Non-pigmented ciliary epithelial cell (primary cell): Measurements from ENCODE around the gene NQO2.
A peak's percentile ranks its signal among the peaks of the same experiment; 100 is the strongest.
"Not testable (repeated sequence)": the region's sequence is repeated elsewhere in the genome, so short reads cannot be mapped to it uniquely, and the experiment has no call there.

ENCODE experiments used
- DNase-seq: peaks from one replicate; pipeline ENCODE4 v3.0.0-alpha.2; 2010; ENCODE audit warnings: low read depth

NQO2 gene

DNA sequence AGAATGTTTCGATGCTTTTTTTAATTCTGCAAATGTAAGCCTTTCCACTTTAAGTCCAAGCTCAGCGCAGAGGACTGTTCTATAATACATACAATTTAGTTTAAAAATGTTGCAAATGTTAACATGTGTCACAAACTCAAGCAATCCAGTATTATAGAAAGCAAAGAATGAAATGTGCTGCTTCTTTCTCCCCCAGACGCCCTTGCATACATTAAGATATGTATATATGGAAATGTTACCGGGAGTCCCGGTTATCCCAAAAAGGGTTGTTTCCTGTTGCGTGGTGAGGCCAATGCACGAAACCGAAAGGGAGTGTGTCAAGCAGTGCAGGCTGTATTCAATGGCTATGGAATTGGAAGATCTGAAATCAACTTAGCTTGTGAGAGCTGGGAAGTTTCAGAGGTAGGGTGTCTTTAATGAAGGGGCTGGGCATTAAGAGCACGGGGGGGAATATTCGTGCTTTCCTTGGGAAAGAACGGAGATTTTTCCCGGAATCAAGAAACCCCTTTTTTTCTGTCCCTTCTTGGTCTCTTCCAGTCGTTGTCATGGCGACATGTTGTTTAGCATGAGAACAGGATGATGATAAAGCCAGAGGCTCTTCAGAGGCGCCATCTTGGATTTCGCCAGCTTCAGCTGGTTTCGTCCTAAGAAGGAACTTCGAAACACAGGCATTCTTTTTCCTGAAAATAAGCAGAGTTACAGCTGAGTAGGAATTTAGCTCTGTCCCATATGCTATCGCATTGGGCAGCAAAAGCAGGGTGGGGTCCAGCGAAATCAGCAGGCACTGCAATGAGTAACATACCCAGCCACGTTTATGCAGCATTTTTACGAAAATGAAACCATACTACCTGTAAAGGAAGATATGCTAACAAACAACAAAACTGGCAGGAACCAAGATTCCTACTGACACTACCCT is 10.1 kb upstream of the NQO2 start:
- peak; percentile 91 for DNase-seq

GRCh38 chr6:2990248-2990931 is 9.3 kb upstream of the NQO2 start:
- DNase-seq = no peak

DNA sequence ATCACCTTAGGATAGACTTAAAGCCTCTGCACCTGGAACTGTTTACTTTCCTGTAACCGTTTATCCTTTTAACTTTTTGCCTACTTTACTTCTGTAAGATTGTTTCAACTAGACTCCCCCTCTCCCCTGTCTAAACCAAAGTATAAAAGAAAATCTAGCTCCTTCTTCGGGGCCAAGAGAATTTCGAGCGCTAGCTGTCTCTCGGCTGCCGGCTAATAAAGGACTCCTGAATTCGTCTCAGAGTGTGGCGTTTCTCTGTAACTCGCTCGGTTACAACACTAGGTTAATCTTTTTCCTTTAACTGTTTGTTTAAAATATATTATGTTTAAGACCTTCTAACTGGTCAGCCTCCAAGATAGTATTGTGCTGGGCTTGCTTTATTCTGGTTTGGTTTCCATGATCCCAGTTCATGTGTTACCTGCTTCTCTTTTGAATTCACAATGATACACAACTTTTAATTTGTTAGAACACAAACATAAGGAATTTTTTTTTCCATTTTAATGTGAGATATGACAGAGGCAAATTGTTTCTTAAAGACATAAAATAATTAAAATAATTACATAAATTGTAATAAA is 8.7 kb upstream of the NQO2 start:
- DNase-seq = no peak

DNA sequence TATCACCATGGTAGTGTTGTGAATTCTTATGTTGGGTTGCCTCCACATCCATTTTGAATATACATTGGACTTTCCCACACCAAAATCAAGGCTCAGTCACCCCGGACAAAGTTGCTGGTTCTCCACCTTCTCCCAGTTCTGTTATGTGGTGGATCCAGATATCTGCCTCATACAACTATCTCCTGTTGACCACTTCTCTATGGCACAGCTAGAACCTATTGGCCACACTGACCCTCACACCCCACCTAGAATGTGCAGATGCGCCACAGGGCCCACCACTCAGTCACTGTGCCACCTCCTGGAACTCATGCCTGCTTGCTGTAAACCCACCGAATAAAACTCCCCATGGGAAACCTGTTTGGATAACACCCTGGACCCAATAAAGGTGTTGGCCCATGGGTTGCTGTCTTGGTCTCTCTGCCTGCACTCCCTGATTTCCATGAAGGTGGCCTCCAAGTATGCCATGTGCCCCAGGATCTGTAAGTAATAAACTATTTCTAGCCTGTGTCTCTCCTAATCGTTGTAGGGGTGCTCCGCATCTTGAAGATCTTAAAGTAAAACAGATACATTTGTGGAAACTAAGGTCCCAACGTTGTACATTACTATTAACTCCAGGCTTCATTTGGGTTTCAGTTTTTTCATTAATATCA is 7.2 kb upstream of the NQO2 start:
- no peak for DNase-seq

DNA sequence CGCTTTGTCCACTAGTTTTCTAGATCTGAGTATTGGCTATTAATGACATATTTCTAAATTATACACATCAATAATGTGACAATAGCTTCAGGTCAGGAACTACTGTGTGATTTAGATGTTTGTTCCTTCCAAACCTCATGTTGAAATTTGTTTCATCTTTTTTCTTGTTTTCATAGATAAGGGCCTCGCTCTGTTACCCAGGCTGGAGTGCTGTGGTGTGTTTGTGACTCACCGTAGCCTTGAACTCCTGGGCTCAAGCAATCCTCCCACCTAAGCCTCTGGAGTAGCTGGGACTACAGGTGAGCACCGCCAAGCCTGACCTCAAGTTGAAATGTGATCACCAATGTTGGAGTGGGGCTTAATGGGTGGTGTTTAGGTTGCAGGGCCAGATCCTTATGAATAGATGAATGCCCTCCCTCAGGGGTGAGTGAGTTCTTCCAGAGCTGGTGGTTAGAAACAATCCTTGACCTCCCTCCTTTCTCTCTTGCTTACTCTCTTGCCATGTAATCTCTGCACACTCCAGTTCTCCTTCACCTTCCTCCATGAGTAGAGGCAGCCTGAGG is 5.9 kb upstream of the NQO2 start:
- DNase-seq = no peak

GRCh38 chr6:2998249-2998997 is 1.3 kb upstream of the NQO2 start:
- not testable (repeated sequence) for DNase-seq

GRCh38 chr6:2998998-2999617 is 586 bp upstream of the NQO2 start:
- no peak for DNase-seq

DNA sequence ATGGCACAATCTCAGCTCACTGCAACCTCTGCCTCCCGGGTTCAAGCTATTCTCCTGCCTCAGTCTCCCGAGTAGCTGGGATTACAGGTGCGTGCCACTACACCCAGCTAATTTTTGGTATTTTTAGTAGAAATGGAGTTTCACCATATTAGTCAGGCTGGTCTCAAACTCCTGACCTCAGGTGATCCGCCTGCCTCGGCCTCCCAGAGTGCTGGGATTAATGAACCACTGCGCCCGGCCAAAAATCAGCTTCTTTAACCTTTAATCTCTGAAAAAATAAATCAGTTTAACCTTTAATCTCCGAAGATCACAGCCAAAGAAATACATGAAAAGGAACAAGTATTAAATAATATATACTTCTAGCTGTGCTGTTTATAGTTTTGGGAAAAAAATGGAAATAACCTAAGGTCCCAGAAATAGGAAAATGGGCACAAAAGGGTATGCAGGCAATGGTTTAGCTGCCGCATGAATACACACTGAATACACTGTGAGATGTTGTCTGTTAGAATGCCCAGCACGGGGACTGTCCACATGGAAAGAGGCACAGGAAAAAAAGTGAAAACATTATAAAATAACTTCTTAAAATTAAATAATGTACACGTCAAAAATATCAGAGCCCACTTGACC is 1.6 kb downstream of the NQO2 start:
- DNase-seq = no peak

GRCh38 chr6:3001773-3002293 is 2.1 kb downstream of the NQO2 start:
- no peak for DNase-seq

DNA sequence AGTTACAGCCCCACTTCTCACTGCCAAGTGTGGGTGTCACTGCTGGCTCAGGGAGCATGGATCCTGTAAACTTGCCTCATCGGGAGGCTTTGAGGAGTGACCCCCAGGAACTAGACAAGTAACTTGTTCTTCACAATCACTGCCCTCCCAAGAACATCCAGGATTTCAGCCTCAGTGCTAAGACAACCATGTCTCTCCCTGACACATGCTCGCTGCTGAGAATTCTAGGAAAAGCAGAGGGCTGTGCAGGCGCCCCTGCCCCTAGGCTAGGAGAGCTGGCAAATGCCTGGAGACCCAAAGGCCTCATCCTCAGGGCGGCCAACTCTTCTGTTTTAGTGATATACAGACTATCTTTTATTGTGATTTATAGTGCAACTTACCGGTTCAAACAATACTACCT is 3.5 kb downstream of the NQO2 start:
- not testable (repeated sequence) for DNase-seq

DNA sequence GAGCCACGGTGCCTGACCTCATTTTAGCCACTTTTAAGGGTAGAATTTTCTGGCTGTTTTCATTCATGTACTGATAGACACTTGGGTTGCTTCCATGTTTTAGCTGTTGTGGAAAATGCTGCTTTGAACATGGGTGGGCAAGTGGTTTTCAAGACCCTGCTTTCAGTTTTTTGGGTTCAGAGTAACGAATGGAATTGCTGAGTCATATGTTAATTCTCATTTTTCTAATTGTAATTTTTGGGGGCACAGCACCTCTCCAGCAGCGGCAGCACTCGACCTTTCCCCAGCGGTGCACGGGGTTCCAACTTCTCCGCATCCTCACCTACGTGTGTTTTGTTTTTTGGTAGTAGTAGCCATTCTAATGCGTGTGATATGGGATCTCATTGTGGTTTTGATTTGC is 5.4 kb downstream of the NQO2 start:
- DNase-seq = no peak

- no peak for DNase-seq
Observed at GRCh38 chr6:3005874-3006273, 6.2 kb downstream of the NQO2 start.

DNA sequence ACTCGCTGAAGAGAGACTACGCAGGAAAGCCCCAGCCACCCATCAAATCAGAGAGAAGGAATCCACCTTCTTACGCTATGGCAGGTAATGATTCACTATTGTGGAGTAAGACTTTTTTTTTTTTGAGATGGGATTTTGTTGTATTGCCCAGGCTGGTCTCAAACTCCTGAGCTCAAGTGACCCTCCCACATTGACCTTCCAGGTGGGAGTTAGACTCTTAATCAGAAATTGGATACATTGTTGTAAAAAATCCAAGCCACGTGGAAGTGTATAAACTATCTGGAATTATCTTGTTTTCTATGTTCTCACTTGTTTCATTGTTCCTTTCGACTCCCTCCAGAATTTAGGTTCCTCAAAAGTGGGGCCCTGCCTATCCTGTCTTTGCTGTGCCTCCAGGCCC is 6.8 kb downstream of the NQO2 start:
- no peak for DNase-seq

GRCh38 chr6:3007571-3007970 is 7.9 kb downstream of the NQO2 start:
- no peak for DNase-seq

GRCh38 chr6:3008712-3009265 is 9.1 kb downstream of the NQO2 start:
- DNase-seq = not testable (repeated sequence)

DNA sequence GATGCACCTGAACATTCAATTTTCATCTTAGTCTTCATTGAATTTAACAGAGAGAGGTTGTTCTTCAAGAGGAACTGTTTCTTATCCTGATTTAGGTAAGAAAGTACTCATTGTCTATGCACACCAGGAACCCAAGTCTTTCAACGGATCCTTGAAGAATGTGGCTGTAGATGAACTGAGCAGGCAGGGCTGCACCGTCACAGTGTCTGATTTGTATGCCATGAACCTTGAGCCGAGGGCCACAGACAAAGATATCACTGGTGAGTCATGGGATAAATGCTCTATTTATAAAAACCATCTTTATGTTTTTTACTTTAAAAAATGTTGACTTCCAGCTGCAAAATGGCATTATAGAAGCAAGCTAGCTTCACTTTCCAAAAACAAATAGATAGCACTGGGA is 10.2 kb downstream of the NQO2 start:
- no peak for DNase-seq

- DNase-seq = no peak
Observed at GRCh38 chr6:3011158-3011557, 11.5 kb downstream of the NQO2 start.

- DNase-seq = no peak
Observed at GRCh38 chr6:3011592-3011991, 11.9 kb downstream of the NQO2 start.

DNA sequence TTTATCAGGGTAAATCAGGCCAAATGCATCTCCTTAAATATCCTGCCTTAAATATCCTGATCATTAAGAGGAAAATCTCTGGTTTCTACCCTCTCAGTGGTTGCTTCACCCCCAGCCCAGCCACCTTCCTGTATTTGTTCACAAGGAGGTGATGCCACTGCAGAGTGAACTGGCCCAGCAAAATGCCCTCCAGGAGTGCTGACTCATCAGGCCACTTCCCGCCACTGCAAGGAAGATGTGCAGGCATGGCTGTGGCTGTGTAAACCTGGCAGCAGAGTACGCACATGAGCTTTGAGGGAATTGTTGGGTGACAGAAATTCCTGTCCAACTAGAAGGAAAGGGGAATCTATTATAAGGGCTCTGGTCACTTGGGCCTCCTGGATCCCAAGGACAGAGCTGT is 13.8 kb downstream of the NQO2 start:
- DNase-seq = no peak
